Skeletal muscle tissue (tissue), 4 donors: ENCODE measurements around the gene NFATC2. TPM values are rescaled to one million over a fixed set of nuclear protein-coding genes. Genes with fewer than 3 reads are reported as not detected.

ENCODE experiments used
- H3K27ac ChIP-seq: one replicate; pipeline ENCODE4 v1.7.0; 2013; ENCODE audit warnings: mild to moderate bottlenecking, low read depth, low read length, inconsistent platforms
- H3K27me3 ChIP-seq, 3 donors: one replicate each; pipeline ENCODE4 v1.7.0; 2013; ENCODE audit warnings: low read length in 3 of 3; ENCODE audit not compliant: control insufficient read depth in 3 of 3, insufficient read depth in 3 of 3
- H3K36me3 ChIP-seq, 3 donors: one replicate each; pipeline ENCODE4 v1.7.0; 2013; ENCODE audit warnings: low read length in 3 of 3; ENCODE audit not compliant: control insufficient read depth in 3 of 3, insufficient read depth in 3 of 3
- H3K4me1 ChIP-seq, 3 donors: one replicate each; pipeline ENCODE4 v1.7.0; 2013; ENCODE audit warnings: low read length in 3 of 3, mild to moderate bottlenecking in 3 of 3; ENCODE audit not compliant: control insufficient read depth in 3 of 3, insufficient read depth in 3 of 3
- H3K4me3 ChIP-seq, 3 donors: one replicate each; pipeline ENCODE4 v1.7.0; 2013; ENCODE audit warnings: low read length in 3 of 3
- H3K9ac ChIP-seq, 3 donors: one replicate each; pipeline ENCODE4 v1.7.0; 2013; ENCODE audit warnings: low read length in 3 of 3, mild to moderate bottlenecking in 3 of 3, moderate library complexity in 2 of 3, low read depth in 1 of 3
- H3K9me3 ChIP-seq, 3 donors: one replicate each; pipeline ENCODE4 v1.7.0; 2013; ENCODE audit warnings: low read length in 3 of 3; ENCODE audit not compliant: control insufficient read depth in 3 of 3
- total RNA-seq: library from RNA; depleted of rRNA; stranded (reverse); fragments of >200 nt; gene quantifications from one replicate; pipeline ENCODE4 v1.2.3, GENCODE V29; 2014
- donor health status: Osteomylitis.

The NFATC2 gene
- 3.1 TPM for total RNA-seq

DNA sequence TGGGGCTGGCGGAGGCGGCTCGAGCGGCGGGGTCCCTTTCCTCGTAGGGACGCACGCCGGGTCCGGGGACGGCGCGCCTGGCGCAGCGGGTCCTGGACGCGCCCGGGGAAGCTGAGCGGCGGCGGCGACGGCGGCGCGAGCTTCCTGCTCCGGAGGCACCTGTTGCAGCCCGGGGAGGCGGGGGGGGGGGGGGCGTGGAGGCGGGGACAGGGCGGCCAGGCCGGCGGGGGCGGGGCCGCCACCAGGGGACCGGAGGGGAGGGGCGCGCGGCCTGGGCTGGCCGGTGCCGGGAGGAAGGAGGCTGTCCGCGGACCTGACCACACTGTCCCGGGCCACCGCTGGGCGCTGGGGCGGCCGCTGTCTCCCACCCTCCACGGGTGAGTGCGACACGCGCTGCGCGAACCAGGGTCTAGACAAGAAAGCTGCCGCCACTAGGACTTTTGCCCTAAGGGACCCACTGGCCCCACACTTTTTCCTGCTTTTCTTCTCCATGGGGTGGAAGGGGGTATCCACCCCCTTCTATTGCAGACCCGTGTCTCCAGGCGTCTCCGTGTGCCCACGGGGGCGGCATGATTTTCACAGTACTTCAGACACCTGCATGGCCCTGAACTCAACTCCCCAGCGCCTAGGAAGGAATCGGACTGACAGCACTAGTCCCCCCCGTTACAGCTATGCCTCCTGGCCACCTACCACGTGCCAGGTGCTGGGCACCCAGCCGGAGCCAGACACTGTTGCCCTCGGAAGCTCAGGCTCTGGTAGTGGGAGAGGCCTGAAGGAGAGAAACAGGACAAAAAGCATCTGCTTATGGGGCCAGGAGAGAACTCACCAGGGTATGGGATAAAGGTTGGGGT, at the start of gene NFATC2:
TSS of gene NFATC2 (minus strand) at position 149 of the 851 bp plus-strand sequence. CDS start 220 bp downstream, outside the sequence.
- Histone ChIP-seq H3K27me3 (no peaks in the 10 kb centered on the region), H3K36me3 (peaks cover 0 to 5% (median 0%) of the 10 kb centered on the region in 3 donors), H3K27ac (peak within 1 kb of the TSS; percentile 90), H3K4me1 (peaks cover 17 to 30% (median 25%) of the 10 kb centered on the region in 3 donors), H3K9ac (peak within 1 kb of the TSS; percentile 73 to 86 (median 78)), H3K9me3 (no peaks in the 10 kb centered on the region), H3K4me3 (peak within 1 kb of the TSS; percentile 66 to 74 (median 71))

DNA sequence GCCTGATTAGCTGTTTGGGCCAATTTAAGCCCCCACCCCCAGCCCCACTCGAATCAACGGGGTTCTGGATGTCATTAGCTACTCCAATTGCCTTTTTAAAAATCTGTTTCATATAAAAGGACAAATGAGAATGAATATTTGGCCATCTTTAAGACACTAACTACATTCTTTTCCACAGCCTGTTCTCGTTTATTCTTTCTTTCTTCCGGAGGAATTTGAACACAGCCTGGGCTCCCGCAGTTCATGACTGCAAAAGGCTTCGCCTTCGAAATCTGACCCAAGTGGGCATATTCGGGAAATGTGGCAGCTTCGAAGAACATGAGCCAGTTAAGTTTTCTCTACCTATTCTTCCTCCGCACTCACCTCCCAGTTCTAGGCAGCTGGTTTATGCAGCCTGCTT, 49.4 kb upstream of the NFATC2 start:
- no peaks in the 10 kb centered on the region for H3K9me3 ChIP-seq
- H3K4me3 ChIP-seq = no peak overlapping the region
- H3K27ac ChIP-seq = no peak overlapping the region
- peaks cover 4 to 10% (median 8%) of the 10 kb centered on the region in 3 donors for H3K4me1 ChIP-seq
- no peaks in the 10 kb centered on the region for H3K27me3 ChIP-seq
- H3K36me3 ChIP-seq = no peaks in the 10 kb centered on the region
- no peak overlapping the region for H3K9ac ChIP-seq

DNA sequence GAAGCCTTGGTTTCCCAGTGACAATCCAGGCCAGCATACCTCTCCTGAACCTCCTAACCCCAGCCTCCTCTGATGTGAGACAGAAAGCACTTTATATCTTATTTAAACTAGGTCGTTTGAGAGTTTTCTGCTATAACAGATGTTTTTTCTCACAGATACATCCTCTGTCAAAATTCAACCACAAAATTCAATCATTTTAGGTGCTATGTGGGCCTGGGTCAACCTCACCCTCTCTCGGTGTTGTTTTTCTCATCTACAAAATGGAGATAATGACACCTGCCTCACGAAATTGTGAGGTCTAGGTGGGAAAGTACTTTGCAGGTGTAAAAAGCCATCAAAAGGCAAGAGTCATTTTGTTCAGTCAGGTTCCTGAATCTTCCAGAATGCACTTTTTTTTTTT, 46.2 kb upstream of the NFATC2 start:
- H3K9me3 ChIP-seq = no peaks in the 10 kb centered on the region
- H3K4me1 ChIP-seq = no peaks in the 10 kb centered on the region
- H3K27ac ChIP-seq = no peak overlapping the region
- H3K9ac ChIP-seq = no peak overlapping the region
- no peaks in the 10 kb centered on the region for H3K36me3 ChIP-seq
- H3K27me3 ChIP-seq = no peaks in the 10 kb centered on the region
- no peak overlapping the region for H3K4me3 ChIP-seq

DNA sequence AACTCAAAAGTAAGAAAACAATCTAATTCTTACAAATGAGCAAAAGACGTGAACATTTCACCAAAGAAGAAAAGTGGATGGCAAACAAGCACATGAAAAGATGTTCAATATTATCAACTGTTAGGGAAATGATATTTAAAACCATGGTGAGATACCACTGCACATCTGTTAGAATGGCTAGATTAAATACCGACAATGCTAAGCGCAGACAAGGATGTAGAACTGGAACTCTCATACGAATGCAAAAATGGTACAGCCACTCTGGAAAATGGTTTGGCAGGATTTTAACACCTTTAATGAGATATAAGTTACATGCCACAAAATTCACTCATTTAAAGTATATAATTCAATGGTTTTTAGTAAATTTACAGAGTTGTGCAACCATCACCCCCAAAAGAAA, 44.6 kb upstream of the NFATC2 start:
- Histone ChIP-seq H3K36me3 (no peaks in the 10 kb centered on the region), H3K4me3 (no peak overlapping the region), H3K4me1 (no peaks in the 10 kb centered on the region), H3K9me3 (no peaks in the 10 kb centered on the region), H3K27me3 (no peaks in the 10 kb centered on the region), H3K9ac (no peak overlapping the region), H3K27ac (no peak overlapping the region)

DNA sequence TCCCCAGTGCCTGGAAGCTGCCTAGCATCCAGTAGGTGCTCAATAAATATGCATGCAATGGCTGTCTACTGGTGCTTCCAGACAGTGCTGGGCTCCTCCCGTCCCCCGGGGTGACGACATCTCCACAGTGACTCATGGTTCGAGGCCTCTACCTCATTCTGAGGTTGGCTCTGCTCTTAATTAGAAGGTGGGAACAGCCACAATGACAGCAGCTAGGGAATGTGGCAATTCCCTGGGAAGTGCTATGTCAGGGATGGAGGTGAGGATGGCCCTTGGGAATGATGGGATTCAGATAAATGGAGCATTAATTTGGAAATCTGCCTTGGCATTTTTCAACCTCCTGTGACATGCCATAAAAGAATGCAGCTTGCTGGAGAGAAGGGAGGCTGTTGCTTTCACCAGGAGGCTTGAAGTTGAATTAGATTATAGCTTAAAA, 43.5 kb upstream of the NFATC2 start:
- no peak overlapping the region for H3K4me3 ChIP-seq
- H3K36me3 ChIP-seq = no peaks in the 10 kb centered on the region
- H3K9me3 ChIP-seq = no peaks in the 10 kb centered on the region
- H3K27me3 ChIP-seq = no peaks in the 10 kb centered on the region
- H3K9ac ChIP-seq = no peak overlapping the region
- no peak overlapping the region for H3K27ac ChIP-seq
- no peaks in the 10 kb centered on the region for H3K4me1 ChIP-seq

DNA sequence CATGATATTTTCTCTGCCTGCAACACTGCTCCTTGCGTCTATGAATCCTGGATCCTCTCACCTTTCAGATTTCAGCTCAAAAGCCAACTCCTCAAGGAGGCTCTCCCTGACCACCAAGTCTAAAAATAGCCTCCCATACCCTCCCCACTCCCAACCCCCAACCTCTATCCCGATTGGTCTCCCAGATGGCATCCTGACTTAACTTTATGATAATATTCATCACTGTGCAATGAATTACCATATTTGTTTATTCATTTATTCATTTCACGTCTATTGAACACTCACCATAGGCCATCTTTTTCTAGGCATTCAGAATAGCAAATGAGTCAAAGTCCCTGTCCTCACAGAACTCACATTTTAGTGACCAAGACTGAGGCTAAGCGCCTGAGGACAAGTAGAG, 42.6 kb upstream of the NFATC2 start:
- no peaks in the 10 kb centered on the region for H3K36me3 ChIP-seq
- no peaks in the 10 kb centered on the region for H3K4me1 ChIP-seq
- H3K27ac ChIP-seq = no peak overlapping the region
- no peaks in the 10 kb centered on the region for H3K27me3 ChIP-seq
- no peaks in the 10 kb centered on the region for H3K9me3 ChIP-seq
- no peak overlapping the region for H3K4me3 ChIP-seq
- no peak overlapping the region for H3K9ac ChIP-seq

DNA sequence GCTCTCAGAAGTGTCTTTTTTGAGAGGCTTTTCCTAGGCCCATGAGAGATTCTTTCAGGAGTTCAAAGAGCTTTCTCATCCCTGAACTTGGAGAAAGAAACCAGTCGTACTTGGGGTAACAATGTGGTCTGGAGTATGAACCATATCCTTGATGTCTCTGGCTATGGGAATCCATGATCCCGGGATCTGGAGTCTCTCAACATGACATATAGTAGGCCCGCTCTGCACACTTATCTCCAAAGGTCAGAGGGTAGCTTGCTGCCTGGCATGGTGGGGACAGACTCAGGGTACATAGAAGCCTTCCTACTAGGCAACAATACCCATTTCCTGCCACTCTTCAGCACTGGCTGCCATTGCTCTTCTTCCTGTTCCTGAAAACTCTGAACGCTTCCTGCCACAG, 42.2 kb upstream of the NFATC2 start:
- H3K27me3 ChIP-seq = no peaks in the 10 kb centered on the region
- no peak overlapping the region for H3K4me3 ChIP-seq
- no peaks in the 10 kb centered on the region for H3K9me3 ChIP-seq
- H3K27ac ChIP-seq = no peak overlapping the region
- no peaks in the 10 kb centered on the region for H3K36me3 ChIP-seq
- H3K9ac ChIP-seq = no peak overlapping the region
- no peaks in the 10 kb centered on the region for H3K4me1 ChIP-seq

DNA sequence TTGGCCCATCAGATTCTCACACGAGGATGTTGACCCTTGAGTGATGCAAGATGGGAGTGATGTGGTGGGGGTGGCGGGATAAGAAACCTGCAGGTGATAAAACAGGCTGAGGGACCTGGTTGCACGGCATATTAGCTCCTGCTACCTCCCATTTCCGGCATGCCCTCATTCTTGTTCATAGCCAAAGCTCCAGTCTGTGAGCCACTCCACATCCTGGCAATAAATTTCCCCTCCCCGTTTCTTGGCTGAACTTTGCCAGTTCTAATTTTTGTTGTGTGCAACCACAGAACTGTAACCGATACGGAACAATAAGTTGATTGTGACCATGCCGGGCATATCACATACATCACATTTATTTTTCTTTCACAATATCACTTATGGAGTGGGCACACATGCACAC, 41.6 kb upstream of the NFATC2 start:
- H3K36me3 ChIP-seq = no peaks in the 10 kb centered on the region
- no peak overlapping the region for H3K9ac ChIP-seq
- no peak overlapping the region for H3K27ac ChIP-seq
- H3K4me3 ChIP-seq = no peak overlapping the region
- H3K9me3 ChIP-seq = no peaks in the 10 kb centered on the region
- no peaks in the 10 kb centered on the region for H3K4me1 ChIP-seq
- H3K27me3 ChIP-seq = no peaks in the 10 kb centered on the region

DNA sequence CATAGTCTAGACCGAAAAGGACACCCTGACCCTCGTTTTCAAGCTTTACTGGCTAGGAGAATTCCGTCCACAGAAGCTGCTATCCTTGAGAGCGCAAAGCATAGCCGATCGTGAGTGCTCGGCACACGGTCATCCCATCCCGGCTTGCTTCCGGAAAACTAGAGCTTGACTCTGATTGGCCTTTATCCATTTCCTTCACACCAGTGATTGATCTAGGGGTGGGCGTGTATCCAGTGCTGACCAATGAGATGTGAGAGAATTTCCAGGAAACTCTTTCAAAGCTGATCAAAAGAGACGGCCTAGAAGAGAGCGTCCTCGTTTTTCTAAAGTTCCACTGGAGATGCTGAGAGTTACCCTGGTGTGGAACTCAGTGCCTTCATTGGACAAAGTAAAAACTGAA, 41.0 kb upstream of the NFATC2 start:
- H3K4me3 ChIP-seq = no peak overlapping the region
- H3K27me3 ChIP-seq = no peaks in the 10 kb centered on the region
- H3K27ac ChIP-seq = no peak overlapping the region
- H3K36me3 ChIP-seq = no peaks in the 10 kb centered on the region
- no peaks in the 10 kb centered on the region for H3K9me3 ChIP-seq
- H3K4me1 ChIP-seq = no peaks in the 10 kb centered on the region
- H3K9ac ChIP-seq = no peak overlapping the region

DNA sequence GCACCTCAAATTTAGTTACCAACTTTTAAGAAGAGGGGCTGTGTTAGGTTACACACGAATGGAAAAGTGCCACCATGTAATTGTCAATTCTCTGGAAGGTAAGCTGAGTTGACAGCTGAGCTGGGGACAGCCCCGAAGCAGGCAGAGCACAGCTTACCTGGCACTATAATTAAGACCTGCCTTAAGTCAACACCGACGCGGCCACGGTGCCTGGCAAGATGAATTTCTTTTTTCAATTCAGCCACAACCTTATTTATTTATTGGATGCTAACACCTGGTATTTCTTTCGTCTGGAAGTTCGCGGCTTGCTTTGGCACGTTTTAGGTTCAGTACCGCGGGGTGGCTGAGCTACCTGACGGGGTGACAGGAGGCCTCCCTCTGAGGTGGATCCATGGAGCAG, 40.6 kb upstream of the NFATC2 start:
- Histone ChIP-seq H3K4me3 (no peak overlapping the region), H3K4me1 (no peaks in the 10 kb centered on the region), H3K9ac (no peak overlapping the region), H3K9me3 (no peaks in the 10 kb centered on the region), H3K27ac (no peak overlapping the region), H3K36me3 (no peaks in the 10 kb centered on the region), H3K27me3 (no peaks in the 10 kb centered on the region)
